H1 (cell line): ENCODE data around the gene LDLRAD4. TPM values are rescaled to one million over a fixed set of nuclear protein-coding genes. Genes with fewer than 3 reads are reported as not detected.

Experiments
- ASH2L ChIP-seq: fragments of 200-600, 300-600 bp; sonication (generic); IDR thresholded peaks from one replicate; pipeline ENCODE4 v1.7.1; 2017; ENCODE audit warnings: low read length
- HDAC6 ChIP-seq: IDR thresholded peaks from one replicate; pipeline ENCODE4 v1.7.1; 2012; ENCODE audit warnings: low read depth, mild to moderate bottlenecking, inconsistent platforms, low read length, moderate library complexity
- polyA plus RNA-seq, 7 experiments: library from polyadenylated mRNA; depleted of rRNA in 3 of 7; stranded (reverse) in 5 of 7; unstranded in 2 of 7; fragments of >200 nt in 5 of 7; fragments of 200-250 nt in 2 of 7; gene quantifications; 1 replicate in 5 of 7; 2 replicates in 1 of 7; 4 replicates in 1 of 7; pipeline versions ENCODE4 v1.2.1 to v1.2.3, GENCODE V29; 2011 to 2013; ENCODE audit warnings: missing spikeins in 2 of 7, mixed read lengths in 2 of 7
- total RNA-seq: library from RNA; stranded (reverse); fragmentation: NEBNext Ultra II Directional; extraction: Animal tissue kit (Norgen Biotek cat#: 25700); gene quantifications from 2 replicates; pipeline ENCODE4 v1.2.1, GENCODE V29; 2021

The LDLRAD4 gene
- total and polyA plus RNA-seq, 2 of the 8 experiments (the other 6 are each of a cell fraction or from before 2014, with no cell fraction given), result 0.77 to 1.4 TPM

DNA sequence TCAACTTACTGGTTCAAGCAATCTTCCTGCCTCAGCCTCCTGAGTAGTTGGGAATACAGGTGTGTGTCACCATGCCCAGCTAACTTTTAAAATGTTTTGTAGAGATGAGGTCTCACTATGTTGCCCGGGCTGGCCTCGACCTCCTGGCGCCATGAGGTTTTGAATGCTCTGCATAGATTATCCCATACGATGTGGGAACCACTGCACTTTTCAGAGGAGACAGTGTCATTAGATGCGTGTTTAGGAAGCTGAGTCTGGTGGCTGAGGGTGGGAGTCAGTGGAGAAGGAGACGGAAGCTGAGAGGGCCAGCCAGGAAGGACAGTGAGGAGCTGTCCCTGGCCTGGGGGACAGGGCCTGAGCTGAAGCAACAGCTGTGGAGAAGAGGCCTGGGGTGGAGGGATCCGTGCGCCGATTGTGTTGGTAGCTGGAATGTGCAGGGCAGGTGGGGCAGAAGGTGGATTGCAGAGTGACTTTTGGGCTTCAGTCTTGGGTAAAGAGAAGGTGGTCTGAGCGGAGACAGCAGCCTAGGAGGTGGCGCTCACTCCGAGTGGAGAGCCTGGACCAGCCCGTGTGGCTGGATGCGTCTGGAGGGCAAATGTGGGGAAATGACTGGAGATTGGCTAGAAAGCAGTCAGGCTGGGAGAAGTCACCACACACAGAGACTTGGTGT, 68.0 kb downstream of the LDLRAD4 start (continued):
- TF ChIP-seq HDAC6 (no peak), ASH2L (no peak)
